A673 (cell line): ENCODE data around the gene NOS1AP. TPM values are rescaled to one million over a fixed set of nuclear protein-coding genes. Genes with fewer than 3 reads are reported as not detected.

Experiments used
- BruUV-seq: library from RNA; stranded (reverse); fragments of 400-500 nt; replicated peaks from 2 replicates; lab custom pipeline; 2021; lab: Mats Ljungman, UMichigan
- CTCF ChIA-PET: fragments of 300-600 bp; sonication (Branson Sonifier 250); formaldehyde crosslinking; loops from one replicate; lab custom pipeline; 2022; ENCODE audit warnings: antibody characterized with exemption; lab: Charles Lee
- POLR2A ChIA-PET: fragments of 300-600 bp; sonication (Branson Sonifier 250); formaldehyde crosslinking; loops from one replicate; lab custom pipeline; 2022; ENCODE audit warnings: antibody characterized with exemption; ENCODE audit not compliant: low non-redundant PET; lab: Charles Lee
- DNase-seq: peaks from one replicate; pipeline ENCODE4 v3.0.0-alpha.2; 2015; ENCODE audit warnings: low spot score
- H3K27ac ChIP-seq: fragments of 200-600 bp; sonication (generic); 2 replicates; pipeline ENCODE4 v1.5.1; 2016; ENCODE audit warnings: mixed run types, low read depth, mild to moderate bottlenecking, mixed read lengths, antibody characterized with exemption, low read length; ENCODE audit not compliant: poor library complexity, severe bottlenecking
- H3K27me3 ChIP-seq: fragments of 200-600 bp; sonication (generic); replicated peaks from 2 replicates; pipeline ENCODE4 v1.6.1; 2017; ENCODE audit warnings: mixed run types, low read depth, mild to moderate bottlenecking, mixed read lengths, antibody characterized with exemption, low read length; ENCODE audit not compliant: insufficient read depth, poor library complexity
- H3K36me3 ChIP-seq: fragments of 200-600 bp; sonication (generic); 2 replicates; pipeline ENCODE4 v1.6.1; 2016; ENCODE audit warnings: mixed run types, mild to moderate bottlenecking, mixed read lengths, antibody characterized with exemption, low read length; ENCODE audit not compliant: insufficient read depth, poor library complexity, severe bottlenecking
- H3K4me1 ChIP-seq: fragments of 200-600 bp; sonication (generic); 2 replicates; pipeline ENCODE4 v1.6.1; 2017; ENCODE audit warnings: mixed run types, mild to moderate bottlenecking, mixed read lengths, antibody characterized with exemption, low read length; ENCODE audit not compliant: insufficient read depth, poor library complexity, severe bottlenecking
- H3K4me3 ChIP-seq: fragments of 200-600 bp; sonication (generic); 2 replicates; pipeline ENCODE4 v1.5.1; 2016; ENCODE audit warnings: low read depth, mixed run types, mild to moderate bottlenecking, mixed read lengths, low read length; ENCODE audit not compliant: poor library complexity, severe bottlenecking
- H3K9me3 ChIP-seq: fragments of 200-600 bp; sonication (generic); 2 replicates; pipeline ENCODE4 v1.6.1; 2016; ENCODE audit warnings: mixed run types, low read depth, mild to moderate bottlenecking, mixed read lengths, antibody characterized with exemption, low read length; ENCODE audit not compliant: poor library complexity, severe bottlenecking
- EZH2 ChIP-seq: fragments of 200-600 bp; sonication (generic); IDR thresholded peaks from 2 replicates; pipeline ENCODE4 v1.6.1; 2017; ENCODE audit warnings: borderline replicate concordance, low read depth, mild to moderate bottlenecking, mixed read lengths, antibody characterized with exemption, low read length; ENCODE audit not compliant: poor library complexity, severe bottlenecking
- intact Hi-C: fragments of 100-400 bp; cut with micrococcal nuclease; formaldehyde crosslinking; loops from one replicate; pipeline ENCODE4 v1.10.0; 2022; ENCODE audit not compliant: unreplicated experiment
- total RNA-seq: library from RNA; stranded (reverse); gene quantifications from 2 replicates; pipeline ENCODE4 v1.2.3, GENCODE V29; 2021
- TF ChIP-seq, protein P1 (sequence below): fragments of 300-800, 200-600 bp; sonication (generic); conservative IDR thresholded peaks from 2 replicates; pipeline ENCODE4 v1.5.1; 2017; ENCODE audit warnings: low read depth, mild to moderate bottlenecking, antibody characterized with exemption, low read length, moderate library complexity, mixed read lengths

Gene NOS1AP
- total RNA-seq, 1 experiment from 2014 or later = 28.0 TPM

- Histone ChIP-seq H3K27ac (peak overlapping the region; percentile 78), H3K4me3 (no peak overlapping the region), H3K36me3 (no peaks in the 10 kb centered on the region), H3K4me1 (peaks cover 74% of the 10 kb centered on the region), H3K9me3 (no peaks in the 10 kb centered on the region), H3K27me3 (no peaks in the 10 kb centered on the region)
- no peak for TF ChIP-seq EZH2
- TF ChIP-seq, protein P1, sequence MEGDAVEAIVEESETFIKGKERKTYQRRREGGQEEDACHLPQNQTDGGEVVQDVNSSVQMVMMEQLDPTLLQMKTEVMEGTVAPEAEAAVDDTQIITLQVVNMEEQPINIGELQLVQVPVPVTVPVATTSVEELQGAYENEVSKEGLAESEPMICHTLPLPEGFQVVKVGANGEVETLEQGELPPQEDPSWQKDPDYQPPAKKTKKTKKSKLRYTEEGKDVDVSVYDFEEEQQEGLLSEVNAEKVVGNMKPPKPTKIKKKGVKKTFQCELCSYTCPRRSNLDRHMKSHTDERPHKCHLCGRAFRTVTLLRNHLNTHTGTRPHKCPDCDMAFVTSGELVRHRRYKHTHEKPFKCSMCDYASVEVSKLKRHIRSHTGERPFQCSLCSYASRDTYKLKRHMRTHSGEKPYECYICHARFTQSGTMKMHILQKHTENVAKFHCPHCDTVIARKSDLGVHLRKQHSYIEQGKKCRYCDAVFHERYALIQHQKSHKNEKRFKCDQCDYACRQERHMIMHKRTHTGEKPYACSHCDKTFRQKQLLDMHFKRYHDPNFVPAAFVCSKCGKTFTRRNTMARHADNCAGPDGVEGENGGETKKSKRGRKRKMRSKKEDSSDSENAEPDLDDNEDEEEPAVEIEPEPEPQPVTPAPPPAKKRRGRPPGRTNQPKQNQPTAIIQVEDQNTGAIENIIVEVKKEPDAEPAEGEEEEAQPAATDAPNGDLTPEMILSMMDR = no peak
- BruUV-seq = no TSS peak
- intact Hi-C loops = loop anchor here (5.0 kb wide), 4 partner anchors 65 to 225 kb away; no protein-coding TSS in a partner anchor
- ChIA-PET CTCF (no interaction called here), POLR2A (no interaction called here)
- DNase-seq = peak; percentile 86
Measured at GRCh38 chr1:162166917-162167615, 97.6 kb downstream of the NOS1AP start.

GRCh38 chr1:162168261-162168660 is 98.8 kb downstream of the NOS1AP start:
- no peaks in the 10 kb centered on the region for H3K9me3 ChIP-seq
- intact Hi-C loops = loop anchor here (5.0 kb wide), 4 partner anchors 64 to 224 kb away; no protein-coding TSS in a partner anchor
- peak overlapping the region; percentile 78 for H3K27ac ChIP-seq
- no peaks in the 10 kb centered on the region for H3K36me3 ChIP-seq
- POLR2A ChIA-PET = no interaction called here
- BruUV-seq = no TSS peak
- peaks cover 70% of the 10 kb centered on the region for H3K4me1 ChIP-seq
- H3K4me3 ChIP-seq = no peak overlapping the region
- no peak for DNase-seq
- no peaks in the 10 kb centered on the region for H3K27me3 ChIP-seq
- CTCF ChIA-PET = no interaction called here
- TF ChIP-seq EZH2 = no peak
- TF ChIP-seq, protein P1 = no peak

- H3K4me3 ChIP-seq = no peak overlapping the region
- H3K9me3 ChIP-seq = no peaks in the 10 kb centered on the region
- intact Hi-C loops = loop anchor here (5.0 kb wide), 4 partner anchors 63 to 223 kb away; no protein-coding TSS in a partner anchor
- CTCF ChIA-PET = no interaction called here
- POLR2A ChIA-PET = interaction anchor here (1.2 kb wide), 1 partner anchor 24 kb away, joined by 3 read pairs; no protein-coding TSS in a partner anchor
- DNase-seq = peak; percentile 92
- no peaks in the 10 kb centered on the region for H3K27me3 ChIP-seq
- no peaks in the 10 kb centered on the region for H3K36me3 ChIP-seq
- TF ChIP-seq, protein P1 = peak; percentile 23; the same call in 1 of the 2 replicates
- TF ChIP-seq EZH2 = no peak
- peak overlapping the region; percentile 78 for H3K27ac ChIP-seq
- peaks cover 62% of the 10 kb centered on the region for H3K4me1 ChIP-seq
- no TSS peak for BruUV-seq
Measured at GRCh38 chr1:162169031-162169790, 99.7 kb downstream of the NOS1AP start.
